H1 (cell line): ENCODE results near the gene MEF2B. TPM values are rescaled to one million over a fixed set of nuclear protein-coding genes. Genes with fewer than 3 reads are reported as not detected.

ENCODE experiments used
- CTCF ChIA-PET: fragments of 300-600 bp; sonication (Branson Sonifier 250); formaldehyde crosslinking; loops from one replicate; lab custom pipeline; 2021; ENCODE audit not compliant: partially characterized antibody; lab: Charles Lee
- POLR2A ChIA-PET: fragments of 300-600 bp; sonication (Branson Sonifier 250); formaldehyde crosslinking; loops from one replicate; lab custom pipeline; 2021; ENCODE audit warnings: inconsistent platforms; ENCODE audit not compliant: partially characterized antibody; lab: Charles Lee
- DNase-seq, 2 experiments: peaks; one replicate each; pipeline versions ENCODE4 v3.0.0 to v3.0.0-alpha.2; 2010 to 2022; ENCODE audit warnings: low spot score in 2 of 2, low read depth in 1 of 2, mixed read lengths in 1 of 2
- FAIRE-seq: peaks from 2 replicates; lab custom pipeline; 2011; peaks lifted over from hg19 to GRCh38; lab: Jason Lieb, UNC
- H2AFZ ChIP-seq: 2 replicates; pipeline ENCODE4 v1.8.1; 2012; ENCODE audit warnings: low read length, inconsistent platforms
- H2AK5ac ChIP-seq: 2 replicates; pipeline ENCODE4 v1.6.1; 2013; ENCODE audit warnings: low read depth, low read length
- H2BK120ac ChIP-seq: replicated peaks from 2 replicates; pipeline ENCODE3; 2013; ENCODE audit warnings: low read depth, low read length, inconsistent platforms
- H2BK12ac ChIP-seq: 2 replicates; pipeline ENCODE4 v1.6.1; 2013; ENCODE audit warnings: low read depth, low read length
- H2BK15ac ChIP-seq: 2 replicates; pipeline ENCODE4 v1.6.1; 2013; ENCODE audit warnings: low read length
- H2BK20ac ChIP-seq: 2 replicates; pipeline ENCODE4 v1.6.1; 2013; ENCODE audit warnings: low read length
- H2BK5ac ChIP-seq: 2 replicates; pipeline ENCODE4 v1.6.1; 2013; ENCODE audit warnings: low read depth, low read length
- H3K14ac ChIP-seq: 2 replicates; pipeline ENCODE4 v1.6.1; 2013; ENCODE audit warnings: inconsistent platforms; ENCODE audit not compliant: insufficient read length
- H3K18ac ChIP-seq: 2 replicates; pipeline ENCODE4 v1.6.1; 2013; ENCODE audit warnings: low read length; ENCODE audit errors: extremely low read depth
- H3K23ac ChIP-seq: 2 replicates; pipeline ENCODE4 v1.6.1; 2013; ENCODE audit warnings: inconsistent platforms; ENCODE audit not compliant: insufficient read length
- H3K23me2 ChIP-seq: 2 replicates; pipeline ENCODE4 v1.6.1; 2013; ENCODE audit warnings: low read depth, low read length
- H3K27ac ChIP-seq: 2 replicates; pipeline ENCODE4 v1.6.1; 2011; ENCODE audit warnings: low read depth, low read length, inconsistent platforms
- H3K27me3 ChIP-seq, 4 experiments: replicated peaks in 1 of 4; 1 replicate in 1 of 4; 2 replicates in 3 of 4; pipeline versions ENCODE4 v1.6.1 to v1.8.1; 2011 to 2013; ENCODE audit warnings: low read length in 3 of 4, mild to moderate bottlenecking in 3 of 4, inconsistent platforms in 2 of 4, mixed read lengths in 2 of 4, moderate library complexity in 1 of 4; ENCODE audit not compliant: control insufficient read depth in 3 of 4, insufficient read depth in 3 of 4; ENCODE audit errors: extremely low read depth in 1 of 4
- H3K36me3 ChIP-seq, 4 experiments: 2 replicates each; pipeline versions ENCODE4 v1.6.1 to v1.8.1; 2011 to 2013; ENCODE audit warnings: mild to moderate bottlenecking in 4 of 4, low read length in 3 of 4, moderate library complexity in 2 of 4, control low read depth in 1 of 4, inconsistent platforms in 1 of 4; ENCODE audit not compliant: insufficient read depth in 4 of 4, control insufficient read depth in 2 of 4
- H3K4ac ChIP-seq: replicated peaks from 2 replicates; pipeline ENCODE3; 2013; ENCODE audit warnings: low read length, low read depth, mixed read lengths, inconsistent platforms; ENCODE audit not compliant: insufficient read length
- H3K4me1 ChIP-seq, 4 experiments: replicated peaks in 1 of 4; 1 replicate in 1 of 4; 2 replicates in 3 of 4; pipeline versions ENCODE4 v1.6.1 to v1.8.1; 2011 to 2013; ENCODE audit warnings: low read length in 3 of 4, inconsistent platforms in 2 of 4, mixed read lengths in 1 of 4; ENCODE audit not compliant: insufficient read depth in 4 of 4, control insufficient read depth in 3 of 4
- H3K4me2 ChIP-seq, 2 experiments: 2 replicates each; pipeline versions ENCODE4 v1.6.1 to v1.8.1; 2011 to 2013; ENCODE audit warnings: low read depth in 2 of 2, low read length in 2 of 2, control low read depth in 1 of 2, inconsistent platforms in 1 of 2, mild to moderate bottlenecking in 1 of 2; ENCODE audit not compliant: insufficient read depth in 1 of 2
- H3K4me3 ChIP-seq, 4 experiments: fragments of 200-600, 300-600 bp in 1 of 4; sonication (generic), shearing (Covaris generic), sonication (Bioruptor Twin) in 1 of 4; 2 replicates each; pipeline versions ENCODE4 v1.5.1 to v1.8.1; 2011 to 2016; ENCODE audit warnings: low read length in 4 of 4, low read depth in 3 of 4, control low read depth in 2 of 4, inconsistent platforms in 2 of 4, mild to moderate bottlenecking in 2 of 4, mixed read lengths in 1 of 4, moderate library complexity in 1 of 4; ENCODE audit not compliant: insufficient read depth in 2 of 4; ENCODE audit errors: extremely low read depth in 1 of 4
- H3K56ac ChIP-seq: replicated peaks from 2 replicates; pipeline ENCODE3; 2013; ENCODE audit warnings: low read depth, mild to moderate bottlenecking, mixed read lengths, low read length, inconsistent platforms; ENCODE audit not compliant: insufficient read length
- H3K79me1 ChIP-seq: 2 replicates; pipeline ENCODE4 v1.6.1; 2013; ENCODE audit warnings: low read depth, low read length, control low read depth
- H3K79me2 ChIP-seq, 2 experiments: 2 replicates each; pipeline versions ENCODE4 v1.6.1 to v1.8.1; 2012 to 2013; ENCODE audit warnings: low read length in 2 of 2, mild to moderate bottlenecking in 2 of 2, inconsistent platforms in 1 of 2; ENCODE audit not compliant: insufficient read depth in 2 of 2, control insufficient read depth in 1 of 2
- H3K9ac ChIP-seq, 4 experiments: replicated peaks in 1 of 4; 1 replicate in 1 of 4; 2 replicates in 3 of 4; pipeline versions ENCODE4 v1.6.1 to v1.8.1; 2011 to 2013; ENCODE audit warnings: low read depth in 3 of 4, low read length in 3 of 4, control low read depth in 2 of 4, mild to moderate bottlenecking in 2 of 4, moderate library complexity in 2 of 4, inconsistent platforms in 1 of 4; ENCODE audit errors: extremely low read depth in 1 of 4
- H3K9me3 ChIP-seq, 2 experiments: 2 replicates each; pipeline versions ENCODE4 v1.6.1 to v1.8.1; 2012 to 2013; ENCODE audit warnings: mild to moderate bottlenecking in 2 of 2, moderate library complexity in 2 of 2, control low read depth in 1 of 2, inconsistent platforms in 1 of 2, low read depth in 1 of 2, low read length in 1 of 2, mixed read lengths in 1 of 2; ENCODE audit not compliant: insufficient read depth in 2 of 2
- H4K20me1 ChIP-seq, 2 experiments: replicated peaks in 1 of 2; 2 replicates each; pipeline versions ENCODE3 to v1.8.1; 2011 to 2013; ENCODE audit warnings: inconsistent platforms in 2 of 2, low read length in 2 of 2, mild to moderate bottlenecking in 1 of 2; ENCODE audit not compliant: insufficient read depth in 2 of 2, control insufficient read depth in 1 of 2
- H4K5ac ChIP-seq: 2 replicates; pipeline ENCODE4 v1.6.1; 2013; ENCODE audit warnings: low read length, low read depth, mixed read lengths, inconsistent platforms; ENCODE audit not compliant: insufficient read length
- H4K8ac ChIP-seq: 2 replicates; pipeline ENCODE4 v1.8.0; 2013; ENCODE audit warnings: mild to moderate bottlenecking, moderate library complexity, low read length, inconsistent platforms; ENCODE audit not compliant: insufficient read depth; ENCODE audit errors: extremely low read depth
- H4K91ac ChIP-seq: replicated peaks from 2 replicates; pipeline ENCODE3; 2013; ENCODE audit warnings: low read length, mixed read lengths, inconsistent platforms; ENCODE audit not compliant: insufficient read length
- CHD1 ChIP-seq: IDR thresholded peaks from 2 replicates; pipeline ENCODE4 v1.6.1; 2012; ENCODE audit warnings: low read depth, low read length, improper control_type of control experiment
- KDM4A ChIP-seq: IDR thresholded peaks from one replicate; pipeline ENCODE4 v1.7.1; 2012; ENCODE audit warnings: low read depth, mild to moderate bottlenecking, moderate library complexity, low read length, inconsistent platforms; ENCODE audit not compliant: severe bottlenecking
- PHF8 ChIP-seq: fragments of 200-600 bp; sonication (generic); conservative IDR thresholded peaks from 2 replicates; pipeline ENCODE4 v1.7.1; 2012; ENCODE audit warnings: low read depth, mild to moderate bottlenecking, inconsistent platforms, low read length, moderate library complexity
- RAD21 ChIP-seq, 2 experiments: IDR thresholded peaks in 1 of 2; conservative IDR thresholded peaks in 1 of 2; 2 replicates each; pipeline ENCODE4 v1.6.1; 2011; ENCODE audit warnings: low read depth in 2 of 2, low read length in 2 of 2, improper control_type of control experiment in 1 of 2, inconsistent platforms in 1 of 2, mild to moderate bottlenecking in 1 of 2, moderate library complexity in 1 of 2
- whole genome bisulfite sequencing, 2 experiments: shearing (Covaris generic) in 1 of 2; methylation state at CpG; one replicate each; pipeline versions ENCODE4 v1.1.6 to v1.1.7; 2013 to 2015; ENCODE audit warnings: low lambda C conversion rate in 2 of 2, mixed read lengths in 2 of 2, inconsistent platforms in 1 of 2, low coverage in 1 of 2, missing lambda C conversion rate in 1 of 2; ENCODE audit not compliant: insufficient replicate concordance in 2 of 2, insufficient coverage in 1 of 2, insufficient read length in 1 of 2; ENCODE audit errors: extremely low coverage in 1 of 2, missing lambda C conversion rate in 1 of 2; 5-methylcytosine and 5-hydroxymethylcytosine counted together
- polyA plus RNA-seq, 7 experiments: library from polyadenylated mRNA; depleted of rRNA in 3 of 7; stranded (reverse) in 5 of 7; unstranded in 2 of 7; fragments of >200 nt in 5 of 7; fragments of 200-250 nt in 2 of 7; gene quantifications; 1 replicate in 5 of 7; 2 replicates in 1 of 7; 4 replicates in 1 of 7; pipeline versions ENCODE4 v1.2.1 to v1.2.3, GENCODE V29; 2011 to 2013; ENCODE audit warnings: missing spikeins in 2 of 7, mixed read lengths in 2 of 7
- total RNA-seq: library from RNA; stranded (reverse); fragmentation: NEBNext Ultra II Directional; extraction: Animal tissue kit (Norgen Biotek cat#: 25700); gene quantifications from 2 replicates; pipeline ENCODE4 v1.2.1, GENCODE V29; 2021
- TF ChIP-seq, protein P1 (sequence below), 3 experiments: IDR thresholded peaks; 1 replicate in 2 of 3; 2 replicates in 1 of 3; pipeline versions ENCODE4 v1.5.1 to v1.6.1; 2011; ENCODE audit warnings: low read length in 3 of 3, mild to moderate bottlenecking in 3 of 3, inconsistent platforms in 2 of 3, low read depth in 1 of 3, moderate library complexity in 1 of 3; ENCODE audit not compliant: insufficient read depth in 1 of 3; ENCODE audit errors: control extremely low read depth in 1 of 3
- TF ChIP-seq, protein P2 (sequence below): IDR thresholded peaks from 2 replicates; pipeline ENCODE4 v1.6.1; 2012; ENCODE audit warnings: inconsistent platforms

MEF2B gene
- total and polyA plus RNA-seq, 2 of the 8 experiments (the other 6 are each of a cell fraction or from before 2014, with no cell fraction given) = 2.8 to 3.7 TPM

DNA sequence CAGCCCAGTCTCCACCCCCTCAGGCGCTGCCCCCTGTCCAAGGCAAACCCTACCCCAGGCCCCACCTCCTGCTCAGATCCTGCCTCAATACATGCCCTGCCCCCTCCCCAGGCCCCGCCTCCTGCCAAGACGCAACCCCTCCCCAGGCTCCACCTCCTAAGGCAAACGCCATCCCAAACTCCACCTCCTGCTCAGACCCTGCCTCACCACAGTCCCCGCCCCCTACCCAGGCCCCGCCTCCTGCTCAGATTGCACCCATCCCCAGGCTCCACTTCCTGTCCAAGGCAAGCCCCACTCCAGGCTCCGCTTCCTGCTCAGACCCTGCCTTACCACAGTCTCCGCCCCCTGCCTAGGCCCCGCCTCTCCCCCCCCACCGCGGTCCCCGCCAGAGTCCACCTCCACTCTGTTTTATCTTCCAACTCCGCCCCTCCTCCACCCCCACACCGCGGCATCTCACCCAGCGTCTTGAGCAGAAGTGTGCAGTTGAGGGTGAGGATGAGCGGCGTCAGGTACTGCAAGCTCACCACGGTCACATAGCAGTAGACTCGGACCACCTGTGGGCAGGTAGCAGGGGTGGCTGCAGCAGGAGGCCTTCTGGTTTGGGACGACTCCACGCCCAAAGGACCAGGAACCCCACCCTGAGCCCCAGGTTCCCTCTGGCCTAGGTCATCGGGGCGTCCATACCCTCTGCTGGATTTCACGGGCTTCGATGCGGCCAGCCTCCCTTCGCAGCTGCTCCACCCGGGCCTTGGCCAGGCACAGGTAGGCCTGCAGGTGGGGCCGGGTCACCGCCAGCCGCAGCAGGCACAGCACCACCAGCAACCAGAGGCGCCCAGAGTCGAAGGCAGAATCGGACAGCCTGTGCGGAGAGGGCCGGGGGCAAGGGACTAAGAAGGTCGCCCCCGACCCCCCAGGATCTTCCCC, 49.5 kb downstream of the MEF2B start:
- H3K4me1 ChIP-seq = peaks cover 0 to 18% (median 13%) of the 10 kb centered on the region in 4 experiments; a peak in 6 of 7 replicates
- no peak overlapping the region for H3K23ac ChIP-seq
- peak overlapping the region; percentile 32 to 58 (median 46); a peak in 6 of 8 replicates for H3K4me3 ChIP-seq
- no peaks in the 10 kb centered on the region for H3K27me3 ChIP-seq
- CTCF ChIA-PET = interaction anchor here (0.9 to 3.1 kb wide), 9 partner anchors 9 to 126 kb away, joined by 3 to 24 read pairs (median 6); no protein-coding TSS in a partner anchor
- H3K18ac ChIP-seq = peak overlapping the region; percentile 90
- peak overlapping the region; percentile 93; the same call in 1 of the 2 replicates for H2BK5ac ChIP-seq
- H3K79me2 ChIP-seq = no peaks in the 10 kb centered on the region
- H3K36me3 ChIP-seq = peaks cover 0 to 14% (median 4%) of the 10 kb centered on the region in 4 experiments; a peak in 3 of 8 replicates
- H3K27ac ChIP-seq = no peak overlapping the region; the same call in 1 of the 2 replicates
- H2BK12ac ChIP-seq = 0 out of 2 replicates have a peak overlapping the region, but pooled peaks have one; percentile 80
- no peak overlapping the region for H2BK120ac ChIP-seq
- H4K91ac ChIP-seq = peak overlapping the region; percentile 96
- POLR2A ChIA-PET = interaction anchor here (0.7 to 3.3 kb wide), 9 partner anchors 9 to 71 kb away, joined by 3 to 22 read pairs (median 6); partner anchors contain the start of gene BORCS8
- H3K9me3 ChIP-seq = no peaks in the 10 kb centered on the region
- H2AFZ ChIP-seq = peak overlapping the region; percentile 36; the same call in 1 of the 2 replicates
- peak; percentile 84 for FAIRE-seq
- no peak overlapping the region for H2BK20ac ChIP-seq
- peak overlapping the region; percentile 92 for H3K56ac ChIP-seq
- H2BK15ac ChIP-seq = no peak overlapping the region
- peak overlapping the region; percentile 93 for H4K5ac ChIP-seq
- 48% methylated on average over 28 of the region's 39 CpGs; no CpG with 5 or more reads in 1 of the 2 experiments for WGBS, 2 experiments
- H4K8ac ChIP-seq = peak overlapping the region; percentile 96
- H3K14ac ChIP-seq = no peak overlapping the region
- peak overlapping the region in 3 of 4 experiments; percentile 45 to 58 (median 54); a peak in 4 of 7 replicates for H3K9ac ChIP-seq
- H3K23me2 ChIP-seq = peaks cover 4% of the 10 kb centered on the region; the same call in 1 of the 2 replicates
- H3K4ac ChIP-seq = peak overlapping the region; percentile 80
- peaks cover 0 to 2% of the 10 kb centered on the region in 2 experiments for H4K20me1 ChIP-seq
- DNase-seq = peak; percentile 99 to 100
- H3K4me2 ChIP-seq = peak overlapping the region; percentile 87 to 88
- no peaks in the 10 kb centered on the region for H3K79me1 ChIP-seq
- no peak overlapping the region for H2AK5ac ChIP-seq
- TF ChIP-seq RAD21 (IDR thresholded peaks at IDR 0.05 in 1 of 2, conservative IDR thresholded peaks at IDR 0.05 in 1 of 2; ENCODE audit: low read depth in 2 of 2, low read length in 2 of 2) (peak; percentile 37 to 60), CHD1 (no peak), KDM4A (peak; percentile 25), PHF8 (0 out of 2 replicates have a peak, but pooled peaks have one; percentile 30)
- TF ChIP-seq, protein P1, sequence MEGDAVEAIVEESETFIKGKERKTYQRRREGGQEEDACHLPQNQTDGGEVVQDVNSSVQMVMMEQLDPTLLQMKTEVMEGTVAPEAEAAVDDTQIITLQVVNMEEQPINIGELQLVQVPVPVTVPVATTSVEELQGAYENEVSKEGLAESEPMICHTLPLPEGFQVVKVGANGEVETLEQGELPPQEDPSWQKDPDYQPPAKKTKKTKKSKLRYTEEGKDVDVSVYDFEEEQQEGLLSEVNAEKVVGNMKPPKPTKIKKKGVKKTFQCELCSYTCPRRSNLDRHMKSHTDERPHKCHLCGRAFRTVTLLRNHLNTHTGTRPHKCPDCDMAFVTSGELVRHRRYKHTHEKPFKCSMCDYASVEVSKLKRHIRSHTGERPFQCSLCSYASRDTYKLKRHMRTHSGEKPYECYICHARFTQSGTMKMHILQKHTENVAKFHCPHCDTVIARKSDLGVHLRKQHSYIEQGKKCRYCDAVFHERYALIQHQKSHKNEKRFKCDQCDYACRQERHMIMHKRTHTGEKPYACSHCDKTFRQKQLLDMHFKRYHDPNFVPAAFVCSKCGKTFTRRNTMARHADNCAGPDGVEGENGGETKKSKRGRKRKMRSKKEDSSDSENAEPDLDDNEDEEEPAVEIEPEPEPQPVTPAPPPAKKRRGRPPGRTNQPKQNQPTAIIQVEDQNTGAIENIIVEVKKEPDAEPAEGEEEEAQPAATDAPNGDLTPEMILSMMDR (IDR thresholded peaks at IDR 0.05; ENCODE audit: control extremely low read depth in 1 of 3, insufficient read depth in 1 of 3, low read depth in 1 of 3, low read length in 3 of 3) = peak; percentile 11 to 46 (median 31)
- TF ChIP-seq, protein P2, sequence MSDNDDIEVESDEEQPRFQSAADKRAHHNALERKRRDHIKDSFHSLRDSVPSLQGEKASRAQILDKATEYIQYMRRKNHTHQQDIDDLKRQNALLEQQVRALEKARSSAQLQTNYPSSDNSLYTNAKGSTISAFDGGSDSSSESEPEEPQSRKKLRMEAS = peak; percentile 15
